Heart right ventricle (tissue), 16 donors: ENCODE measurements around the gene LMX1A. TPM values are rescaled to one million over a fixed set of nuclear protein-coding genes. Genes with fewer than 3 reads are reported as not detected.

Experiments used
- ATAC-seq, 8 donors: fragments of 200-7000 bp; cut with Tn5 transposase; one replicate each; pipeline ENCODE4 v1.9.1; 2020; ENCODE audit warnings: mild to moderate bottlenecking in 8 of 8, moderate library complexity in 8 of 8, moderate number of reproducible peaks in 1 of 8
- DNase-seq, 2 donors: peaks; one replicate each; pipeline ENCODE4 v3.0.0-alpha.2; 2020
- H3K27ac ChIP-seq, 10 donors: fragments of 200-600 bp; sonication (generic) in 2 of 10; one replicate each; pipeline versions ENCODE4 v1.5.0 to v1.8.0; 2020 to 2022; ENCODE audit warnings: mild to moderate bottlenecking in 3 of 10
- H3K27me3 ChIP-seq, 7 donors: fragments of 200-600 bp; one replicate each; pipeline ENCODE4 v1.8.0; 2021 to 2022; ENCODE audit warnings: mild to moderate bottlenecking in 2 of 7
- H3K36me3 ChIP-seq, 9 donors: fragments of 200-600 bp; sonication (generic) in 1 of 9; one replicate each; pipeline versions ENCODE4 v1.5.0 to v1.8.0; 2020 to 2022; ENCODE audit warnings: mild to moderate bottlenecking in 2 of 9
- H3K4me1 ChIP-seq, 9 donors: fragments of 200-600 bp; sonication (generic) in 1 of 9; one replicate each; pipeline versions ENCODE4 v1.5.0 to v1.8.0; 2020 to 2022; ENCODE audit warnings: mild to moderate bottlenecking in 4 of 9
- H3K4me3 ChIP-seq, 10 donors: fragments of 200-600 bp; sonication (generic) in 2 of 10; one replicate each; pipeline versions ENCODE4 v1.5.0 to v1.8.0; 2020 to 2022; ENCODE audit warnings: mild to moderate bottlenecking in 7 of 10, moderate library complexity in 2 of 10
- H3K9me3 ChIP-seq, 11 donors: fragments of 200-600 bp in 10 of 11; sonication (generic) in 2 of 11; one replicate each; pipeline versions ENCODE4 v1.5.0 to v1.8.0; 2013 to 2022; ENCODE audit warnings: mild to moderate bottlenecking in 2 of 11, control low read depth in 1 of 11, moderate library complexity in 1 of 11
- CTCF ChIP-seq, 9 donors: fragments of 200-600 bp; sonication (generic) in 2 of 9; IDR thresholded peaks; one replicate each; pipeline versions ENCODE4 v1.5.0 to v1.8.0; 2021 to 2022; ENCODE audit warnings: antibody characterized with exemption in 9 of 9, mild to moderate bottlenecking in 5 of 9, moderate library complexity in 1 of 9
- WGBS, 2 donors: extraction: QIAGEN DNeasy Blood & Tissue Kit; methylation state at CpG; one replicate each; pipeline ENCODE4 v1.1.7; 2013; ENCODE audit warnings: inconsistent platforms in 1 of 2; 5-methylcytosine and 5-hydroxymethylcytosine counted together
- intact Hi-C, 10 donors: fragments of 100-400 bp; cut with DNase I; formaldehyde crosslinking; loops; one replicate each; pipeline versions ENCODE4 v1.11.1 to v1.14.2; 2022
- polyA plus RNA-seq, 2 donors: library from polyadenylated mRNA; stranded (reverse); fragments of 200-250 nt; gene quantifications; one replicate each; pipeline ENCODE4 v1.2.3, GENCODE V29; 2013
- total RNA-seq, 10 donors: library from RNA; stranded (reverse); fragmentation: NEBNext Ultra II Directional in 3 of 10; extraction: Animal tissue kit (Norgen Biotek cat#: 25700) in 3 of 10; gene quantifications; one replicate each; pipeline versions ENCODE4 v1.2.1 to v1.2.4, GENCODE V29; 2021 to 2023
- donor health status: Arrhythmogenic right ventricular cardiomyopathy.
- donor health status: ischemic (EF 13 %, LVEDD 7.1; RV severe dilation, severe dysfunction).
- donor health status: healthy with polysubstance abuse.
- donor health status: DM: no; HTN: yes; CAD: no.
- donor health status: DM: no; HTN: no; CAD: no.
- donor health status: ischemic (EF 25% LVEDD 6.9; RV normal size, moderate dysfunction).
- donor health status: ischemic (EF 25% LVEDD 5.7; RV mildly dilated, moderate dysfunction).
- donor health status: healthy.
- donor health status: DM: yes; HTN: yes; CAD: no.
- donor health status: Ischemic cardiomyopathy.
- donor health status: ischemic (EF 35%, LVEDD 5.7; RV mildly dilated, moderate dysfunction).
- donor health status: nonischemic (EF 11% LVEDD 7.7; RV severe dilation, severe dysfunction).
- donor health status: DM: yes; HTN: yes; CAD: no.
- donor health status: PGD.
- donor health status: ischemic (EF 29% LVEDD 5.4; RV normal size, mild dysfunction).
- donor health status: nonischemic (EF 23%, LVEDD 6.1; RV moderate dilation, normal function).

The LMX1A gene
- total and polyA plus RNA-seq, 12 donors = 0.04 to 0.19 (median 0.14) TPM; not detected in 9

- intact Hi-C loops = no loop called here
- Histone ChIP-seq H3K27ac (no peak overlapping the region), H3K27me3 (peaks cover 0 to 27% (median 9%) of the 10 kb centered on the region in 7 donors), H3K9me3 (no peaks in the 10 kb centered on the region), H3K4me3 (no peak overlapping the region), H3K36me3 (no peaks in the 10 kb centered on the region), H3K4me1 (no peaks in the 10 kb centered on the region)
- TF ChIP-seq CTCF (IDR thresholded peaks at IDR 0.05) = no peak
- ATAC-seq (no peak), DNase-seq (no peak)
- WGBS, 2 donors = 53% methylated on average over 2 of the region's 2 CpGs
Observed at GRCh38 chr1:165228111-165228655, 128.3 kb downstream of the LMX1A start.

- WGBS, 2 donors = 71% methylated on average over 2 of the region's 2 CpGs
Observed at GRCh38 chr1:165226326-165226725, 130.2 kb downstream of the LMX1A start.

GRCh38 chr1:165225650-165226049 lies 130.9 kb downstream of the LMX1A start:
- Histone ChIP-seq H3K4me1 (no peaks in the 10 kb centered on the region), H3K9me3 (no peaks in the 10 kb centered on the region), H3K36me3 (no peaks in the 10 kb centered on the region), H3K4me3 (no peak overlapping the region), H3K27ac (no peak overlapping the region), H3K27me3 (peaks cover 0 to 10% (median 0%) of the 10 kb centered on the region in 7 donors)
- intact Hi-C loops = no loop called here
- ATAC-seq (no peak), DNase-seq (no peak)
- WGBS, 2 donors = 78 to 80% methylated on average over 1 of the region's 1 CpG
- no peak for TF ChIP-seq CTCF (IDR thresholded peaks at IDR 0.05)

More at GRCh38 chr1:165226326-165226725, 130.2 kb downstream of the LMX1A start:
- peaks cover 0 to 10% (median 0%) of the 10 kb centered on the region in 7 donors for H3K27me3 ChIP-seq
- no peaks in the 10 kb centered on the region for H3K4me1 ChIP-seq
- ATAC-seq (no peak), DNase-seq (no peak)
- H3K27ac ChIP-seq = no peak overlapping the region
- no peak overlapping the region for H3K4me3 ChIP-seq
- H3K36me3 ChIP-seq = no peaks in the 10 kb centered on the region
- intact Hi-C loops = no loop called here
- H3K9me3 ChIP-seq = no peaks in the 10 kb centered on the region
- TF ChIP-seq CTCF (IDR thresholded peaks at IDR 0.05) = no peak

GRCh38 chr1:165225062-165225461 lies 131.5 kb downstream of the LMX1A start:
- H3K27me3 ChIP-seq = peaks cover 0 to 10% (median 0%) of the 10 kb centered on the region in 7 donors
- no peak overlapping the region for H3K4me3 ChIP-seq
- TF ChIP-seq CTCF (IDR thresholded peaks at IDR 0.05) = no peak
- ATAC-seq (no peak), DNase-seq (no peak)
- no peaks in the 10 kb centered on the region for H3K36me3 ChIP-seq
- no peaks in the 10 kb centered on the region for H3K9me3 ChIP-seq
- no peak overlapping the region for H3K27ac ChIP-seq
- no peaks in the 10 kb centered on the region for H3K4me1 ChIP-seq
- whole genome bisulfite sequencing, 2 donors = 79 to 84% methylated on average over 3 of the region's 3 CpGs
- intact Hi-C loops = no loop called here
